HL-60/S4 treated with phorbol 12-myristate 13-acetate at 8.2 ng/mL for 4 days and 3 days (cell line): ENCODE data around the gene ARFGAP3.

Source experiments
- in situ Hi-C: fragments of 300-500 bp; cut with MboI; formaldehyde crosslinking; loops from 2 replicates; pipeline ENCODE4 v1.15.0; 2022; ENCODE audit warnings: low sequenced_read_pairs

Gene ARFGAP3, protein sequence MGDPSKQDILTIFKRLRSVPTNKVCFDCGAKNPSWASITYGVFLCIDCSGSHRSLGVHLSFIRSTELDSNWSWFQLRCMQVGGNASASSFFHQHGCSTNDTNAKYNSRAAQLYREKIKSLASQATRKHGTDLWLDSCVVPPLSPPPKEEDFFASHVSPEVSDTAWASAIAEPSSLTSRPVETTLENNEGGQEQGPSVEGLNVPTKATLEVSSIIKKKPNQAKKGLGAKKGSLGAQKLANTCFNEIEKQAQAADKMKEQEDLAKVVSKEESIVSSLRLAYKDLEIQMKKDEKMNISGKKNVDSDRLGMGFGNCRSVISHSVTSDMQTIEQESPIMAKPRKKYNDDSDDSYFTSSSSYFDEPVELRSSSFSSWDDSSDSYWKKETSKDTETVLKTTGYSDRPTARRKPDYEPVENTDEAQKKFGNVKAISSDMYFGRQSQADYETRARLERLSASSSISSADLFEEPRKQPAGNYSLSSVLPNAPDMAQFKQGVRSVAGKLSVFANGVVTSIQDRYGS

DNA sequence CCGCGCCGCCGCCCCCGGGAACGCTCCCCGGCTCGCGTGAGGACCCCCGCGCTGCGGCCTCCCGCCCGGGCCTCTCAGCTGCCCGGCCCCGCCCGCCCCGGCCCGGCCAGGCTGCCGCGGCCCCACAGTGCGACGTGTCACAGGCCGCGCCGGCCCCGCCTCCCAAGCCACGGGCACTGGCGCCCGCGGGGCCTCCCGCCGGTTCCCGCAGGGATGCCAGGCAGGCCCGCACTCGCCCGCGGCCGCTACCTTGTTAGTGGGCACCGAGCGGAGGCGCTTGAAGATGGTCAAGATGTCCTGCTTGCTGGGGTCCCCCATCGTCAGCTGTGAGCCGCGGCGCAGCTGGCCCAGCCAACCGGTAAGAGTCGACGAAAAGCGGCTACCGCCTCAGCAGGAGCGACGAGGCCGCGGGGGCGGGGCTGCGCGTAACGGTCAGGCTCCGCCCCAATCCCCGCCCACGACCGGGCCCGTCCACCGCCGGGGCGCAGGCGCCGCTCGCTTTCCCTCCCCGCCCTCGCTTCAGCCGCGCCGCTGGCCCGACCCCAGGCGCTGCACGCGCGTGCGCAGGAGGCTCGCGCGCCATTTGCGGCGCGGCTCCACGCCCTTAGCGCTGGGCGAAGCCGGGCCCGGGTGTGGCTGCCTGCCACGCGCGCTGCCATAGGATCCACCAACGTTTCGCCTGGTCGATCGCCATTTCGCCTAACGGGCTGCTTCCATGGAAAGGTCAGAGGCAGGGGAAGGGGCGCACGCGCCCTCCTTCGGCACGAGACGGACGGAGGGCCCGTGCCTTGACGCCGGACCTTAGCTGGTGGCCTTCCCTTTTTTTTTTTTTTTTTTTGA lies at the start of gene ARFGAP3:
TSS of gene ARFGAP3 (minus strand) at position 409 of the 840 bp plus-strand sequence. CDS start at position 318, 91 bp downstream.
- in situ Hi-C loops, result no loop called here

DNA sequence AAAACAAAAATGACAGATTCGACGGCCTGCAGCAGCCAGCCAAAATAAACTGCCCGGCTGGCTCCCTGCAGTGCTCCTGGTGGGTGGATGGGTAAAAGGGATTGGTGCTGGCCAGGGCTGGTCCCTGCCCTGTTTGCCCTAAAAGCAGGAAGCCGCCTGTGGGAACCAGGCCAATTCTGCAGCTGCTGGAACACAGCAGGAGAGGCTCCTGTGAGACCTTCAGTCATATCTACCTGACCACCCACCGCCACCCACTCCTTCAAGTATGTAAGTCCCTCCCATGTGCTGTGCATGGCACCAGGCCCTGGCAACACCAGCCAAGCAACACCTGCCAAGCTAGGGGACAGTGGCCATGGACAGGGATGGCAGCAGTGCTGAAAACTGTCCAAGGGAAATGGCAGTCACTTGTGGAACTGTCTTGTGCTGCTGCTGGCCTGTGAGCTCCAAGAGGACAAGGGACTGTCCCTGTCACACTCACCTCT lies 48.7 kb upstream of the ARFGAP3 start:
- in situ Hi-C loops, result no loop called here

DNA sequence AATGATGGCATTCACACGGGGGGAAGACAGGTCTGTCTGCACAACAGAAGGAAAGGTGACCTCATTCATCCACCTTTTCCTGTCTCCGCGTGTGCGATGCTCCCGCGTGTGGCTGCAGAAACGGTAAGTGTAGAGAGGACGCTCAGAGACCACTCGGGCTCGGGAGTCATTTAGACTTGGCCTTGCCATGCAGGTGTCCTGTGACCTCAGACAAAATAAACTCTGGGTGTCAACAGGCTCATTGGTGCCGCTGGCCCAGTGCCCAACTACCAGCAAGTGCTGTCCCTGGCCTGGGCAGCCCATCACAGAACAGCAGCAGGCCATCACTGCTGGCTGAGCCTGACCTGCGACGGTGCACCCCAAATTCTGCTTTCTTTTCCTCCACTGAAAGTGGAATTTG lies 48.1 kb upstream of the ARFGAP3 start:
- in situ Hi-C loops, result no loop called here

DNA sequence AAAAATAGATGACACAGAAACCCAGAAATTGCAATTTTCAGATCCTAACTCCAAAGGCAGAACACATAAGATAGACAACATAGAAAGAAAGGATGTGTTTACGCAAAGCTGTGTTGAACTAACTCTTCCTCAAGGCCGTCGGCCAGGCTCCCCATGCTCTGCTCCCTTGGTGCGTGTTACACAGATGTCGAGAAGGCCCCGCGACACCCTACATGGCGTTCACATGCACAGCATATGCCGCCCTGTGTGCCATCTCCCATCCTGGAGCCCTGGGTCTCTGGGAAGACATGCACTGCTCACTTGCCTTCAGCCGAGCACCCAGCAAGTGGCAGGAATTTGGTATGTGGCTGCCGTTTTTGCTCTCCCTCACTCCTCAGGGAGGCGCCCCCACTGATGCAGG lies 47.0 kb upstream of the ARFGAP3 start:
- in situ Hi-C loops, result no loop called here

DNA sequence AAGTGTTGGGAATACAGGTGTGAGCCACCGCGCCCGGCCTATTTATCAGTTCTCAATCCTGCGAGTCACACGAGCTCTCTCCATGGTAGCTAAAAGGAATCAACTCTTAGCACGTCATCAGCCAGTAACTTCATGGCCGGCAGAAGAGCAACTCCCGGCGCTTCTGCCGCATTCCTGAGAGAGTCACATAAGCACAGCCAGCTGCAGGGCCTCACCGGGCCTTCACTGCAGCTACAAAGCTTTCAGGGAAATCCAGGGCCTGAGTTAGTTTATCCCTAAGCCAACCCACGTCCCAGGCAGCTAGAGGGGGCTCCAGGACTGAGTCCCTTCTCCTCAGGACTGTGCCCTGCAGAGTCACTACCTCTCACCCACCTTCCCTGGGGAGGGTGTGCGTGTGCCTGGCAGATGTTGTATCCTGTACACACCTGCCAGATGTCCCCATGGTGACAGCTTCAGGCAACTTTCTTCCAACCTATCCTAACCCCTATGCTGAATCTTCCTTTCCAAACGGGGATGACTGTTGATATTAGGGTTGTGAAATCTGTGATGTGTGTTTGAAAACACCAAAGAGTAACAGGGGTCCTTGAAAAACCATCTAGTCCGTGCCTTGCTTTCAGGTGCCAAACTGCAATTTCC lies 45.9 kb upstream of the ARFGAP3 start:
- in situ Hi-C loops, result no loop called here

DNA sequence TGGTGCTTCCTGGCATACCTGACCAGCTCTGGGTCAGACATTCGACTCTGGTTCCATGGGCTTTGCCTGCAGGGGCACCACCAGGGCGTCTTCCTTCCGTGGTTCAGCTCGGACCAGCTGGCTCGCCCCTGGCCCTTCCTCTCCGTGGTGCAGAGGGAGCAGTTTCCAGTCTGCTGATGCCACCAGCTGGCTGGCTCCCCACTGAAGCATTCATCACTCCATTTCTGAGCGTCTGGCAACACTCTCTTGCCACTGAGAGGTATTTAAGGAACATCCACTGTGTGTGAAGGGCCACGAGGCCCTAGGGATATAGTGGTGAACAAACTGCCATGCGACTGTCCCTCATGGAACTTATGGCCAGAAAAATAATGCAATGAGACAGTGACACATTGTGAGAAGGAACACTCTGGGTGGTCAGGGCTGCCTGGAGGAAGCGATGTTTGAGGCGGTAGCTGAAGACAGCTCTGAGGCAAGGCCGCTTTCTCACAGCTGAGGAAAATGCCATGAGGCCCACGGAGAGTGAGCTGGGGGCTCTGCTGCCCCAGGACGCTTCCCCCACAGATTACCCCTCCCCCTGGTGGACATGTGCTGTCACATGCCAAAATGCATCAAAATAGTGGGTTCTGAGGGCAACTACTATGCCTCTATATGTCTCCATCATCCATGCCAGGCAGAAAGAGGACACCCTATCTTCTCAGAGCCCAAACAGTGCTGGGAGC lies 44.9 kb upstream of the ARFGAP3 start:
- in situ Hi-C loops, result no loop called here

DNA sequence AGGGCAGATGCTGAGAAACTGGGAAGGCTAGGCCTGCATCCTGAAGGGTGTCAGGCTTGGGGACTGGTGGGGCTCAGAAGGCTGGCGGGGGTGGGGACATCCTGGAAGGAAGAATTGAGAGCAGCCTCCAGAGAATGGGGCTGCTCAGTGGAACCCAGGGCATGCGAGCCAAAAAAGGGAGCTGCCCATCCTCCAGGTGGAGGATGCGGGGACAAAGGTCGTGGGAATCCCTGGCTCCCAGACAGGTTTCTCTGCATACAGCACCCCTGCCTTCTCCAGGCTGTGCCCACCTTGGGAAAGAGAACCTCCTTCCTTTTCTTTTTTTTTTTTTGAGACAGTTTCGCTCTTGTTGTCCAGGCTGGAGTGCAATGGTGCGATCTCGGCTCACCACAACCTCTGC lies 40.9 kb upstream of the ARFGAP3 start:
- in situ Hi-C loops, result no loop called here

DNA sequence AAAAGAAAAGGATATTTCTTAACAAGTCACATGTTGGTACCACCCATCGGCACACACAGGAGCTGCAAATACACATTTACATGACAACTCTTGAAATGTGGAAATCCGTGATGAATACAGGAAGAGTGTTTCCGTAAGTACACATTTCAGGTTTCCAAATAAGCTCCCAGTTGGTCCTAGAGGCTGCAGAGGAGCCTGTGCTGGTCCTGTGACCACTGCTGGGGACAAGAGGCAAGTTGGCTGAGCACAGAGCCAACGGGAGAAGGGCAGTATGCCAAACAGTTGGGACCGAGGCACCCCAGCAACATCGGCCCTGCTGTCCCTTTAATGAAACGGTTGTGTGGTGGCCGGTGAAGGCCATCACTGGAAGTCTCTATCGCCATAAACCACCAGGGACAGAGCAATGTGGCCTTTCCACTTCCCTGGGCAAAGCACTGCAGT lies 38.5 kb upstream of the ARFGAP3 start:
- in situ Hi-C loops, result no loop called here

DNA sequence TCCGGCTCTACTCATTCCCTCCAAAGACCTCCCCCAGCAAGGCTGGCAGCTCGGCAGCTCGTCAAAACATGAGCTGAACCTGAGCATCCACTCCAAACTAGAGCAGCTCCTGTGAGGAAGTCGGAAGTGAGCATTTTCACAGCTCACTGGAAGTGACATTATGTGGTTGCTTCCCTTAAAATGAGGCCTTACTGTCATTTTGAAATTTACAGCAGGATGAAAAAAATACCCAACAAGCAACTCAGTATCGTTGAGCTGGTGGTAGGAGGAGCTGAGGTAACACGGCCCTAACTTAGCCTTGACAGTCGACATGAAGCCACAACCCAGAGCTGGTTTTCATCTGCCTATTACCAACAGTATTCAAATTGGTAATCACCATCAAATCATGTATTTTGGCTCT lies 38.0 kb upstream of the ARFGAP3 start:
- in situ Hi-C loops, result no loop called here

DNA sequence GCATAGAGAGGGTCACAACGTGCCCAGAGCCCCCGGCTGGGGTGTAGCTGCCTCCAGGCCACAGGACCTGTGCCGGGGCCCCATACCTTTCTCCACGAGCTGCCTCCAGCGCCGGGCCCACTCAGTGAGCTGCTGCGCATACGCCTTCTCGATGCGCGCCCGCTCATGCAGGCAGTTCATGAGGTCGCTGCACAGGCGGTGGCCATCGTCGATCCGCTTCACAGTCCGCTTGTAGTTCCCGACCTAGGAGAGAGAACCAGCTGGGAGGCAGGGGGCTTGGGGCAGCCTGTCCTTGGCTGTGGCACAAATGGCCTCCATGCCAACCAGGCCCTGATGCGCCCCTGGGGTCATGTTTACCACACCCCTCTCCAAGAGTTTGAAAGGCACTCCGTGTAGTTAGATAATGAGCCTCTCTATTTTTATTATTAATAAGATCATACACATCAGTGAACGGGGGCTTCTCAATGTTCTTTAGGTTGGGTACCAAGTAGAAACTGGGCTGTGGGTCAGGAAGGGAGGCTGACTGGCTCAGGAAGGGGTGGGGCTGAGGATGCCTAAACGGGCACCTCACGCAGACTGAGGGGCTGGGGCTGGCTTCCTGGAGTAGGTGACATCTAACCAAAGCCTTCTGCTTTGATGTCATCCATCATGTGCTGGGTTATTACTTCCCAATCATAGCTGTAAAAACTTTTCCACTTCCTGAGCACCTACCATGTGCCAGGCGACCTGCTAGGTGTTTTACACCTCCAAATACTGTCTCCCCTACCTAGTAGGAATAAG lies 36.5 kb upstream of the ARFGAP3 start:
- in situ Hi-C loops, result no loop called here

DNA sequence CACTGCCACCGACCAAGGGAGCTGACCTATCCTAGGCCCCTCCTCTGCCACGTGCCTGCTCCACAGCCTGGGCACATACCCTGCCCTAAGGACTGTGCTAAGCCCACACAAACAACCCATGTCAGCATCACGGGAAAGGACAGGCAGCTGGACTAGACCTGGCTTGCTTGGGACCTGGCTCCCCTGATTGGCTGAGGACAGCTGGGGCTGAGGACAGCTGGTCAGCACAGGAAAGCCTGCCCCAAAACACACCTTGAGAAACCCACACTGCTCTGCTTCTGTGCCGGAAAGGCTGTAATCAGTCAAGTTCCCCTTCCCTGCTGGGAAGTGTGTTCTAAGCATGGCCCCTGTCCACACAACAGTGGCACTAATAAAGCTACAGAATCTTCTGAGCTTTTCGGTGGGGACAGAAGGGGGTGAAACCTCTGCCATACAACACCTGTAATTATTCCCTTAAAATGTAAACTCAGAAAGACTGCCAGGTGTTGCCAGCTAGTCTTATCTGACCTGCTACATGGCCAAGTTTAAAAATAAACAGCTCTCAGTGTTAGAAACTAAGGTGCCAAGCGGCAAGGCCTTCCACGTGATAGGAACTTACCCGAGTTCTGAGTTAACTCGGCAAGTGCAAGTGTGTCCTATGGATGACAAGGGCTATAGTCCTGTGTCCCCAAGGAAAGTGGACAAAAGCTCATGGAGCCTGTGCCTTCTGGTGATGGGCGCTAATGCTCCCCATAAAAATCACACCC lies 35.7 kb upstream of the ARFGAP3 start:
- in situ Hi-C loops, result no loop called here

DNA sequence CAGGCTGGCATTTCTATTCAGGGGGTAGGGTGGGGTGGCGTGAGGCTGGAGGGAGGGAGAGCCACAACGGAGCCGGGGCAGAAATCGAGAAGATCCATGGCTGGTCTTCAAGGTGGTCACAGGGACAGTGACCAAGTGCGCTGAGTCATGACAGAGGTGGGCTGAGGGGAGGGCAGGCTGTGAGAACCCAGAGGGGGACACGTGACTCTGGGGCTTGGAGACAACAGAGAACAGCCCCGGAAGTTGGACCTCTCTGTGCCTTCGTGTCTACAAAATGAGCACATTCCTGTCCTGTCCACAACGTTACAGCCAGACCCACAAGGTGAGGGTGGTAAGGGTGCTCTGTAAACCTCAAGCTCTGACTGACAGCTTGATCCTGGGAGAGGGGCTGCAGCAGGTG lies 35.1 kb upstream of the ARFGAP3 start:
- in situ Hi-C loops, result no loop called here

DNA sequence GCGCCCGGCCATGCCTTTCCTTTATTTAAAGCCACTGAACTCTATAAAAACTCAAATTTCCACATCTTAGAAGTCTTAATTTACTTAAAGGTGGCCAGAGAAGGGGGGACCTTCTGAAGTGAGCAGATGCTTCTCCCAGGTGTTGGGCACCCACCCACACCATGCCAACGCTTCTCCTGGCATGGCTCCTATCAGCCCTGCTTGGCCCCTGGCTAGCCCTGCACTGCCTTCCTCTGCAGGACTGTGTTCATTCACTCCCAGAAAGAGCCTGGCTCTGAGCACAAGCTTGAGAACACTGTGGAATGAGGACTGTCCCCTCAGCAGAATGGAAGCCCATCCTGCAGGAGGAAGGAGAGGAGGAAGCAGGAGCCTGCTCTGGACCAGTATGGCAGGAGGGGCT lies 34.6 kb upstream of the ARFGAP3 start:
- in situ Hi-C loops, result no loop called here

DNA sequence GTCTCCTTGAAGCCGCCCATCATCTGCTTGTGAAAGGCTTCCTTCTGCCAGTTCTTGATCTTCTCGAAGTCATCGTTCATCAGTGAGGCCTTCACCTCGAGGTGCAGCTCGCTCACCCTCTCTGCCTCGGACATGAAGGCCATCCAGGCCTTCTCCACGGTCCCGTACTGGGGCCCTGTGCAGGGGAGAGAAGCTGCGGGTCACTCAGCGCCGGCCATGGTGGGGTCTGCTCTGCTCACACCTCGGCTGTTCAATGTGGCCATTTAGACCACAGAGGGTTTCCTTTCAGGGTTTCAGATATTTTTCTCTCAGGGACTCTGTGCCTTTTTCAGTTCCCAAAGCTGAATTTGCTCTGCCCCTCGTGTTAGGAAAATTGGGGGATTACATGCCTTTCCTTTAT lies 33.9 kb upstream of the ARFGAP3 start:
- in situ Hi-C loops, result no loop called here

DNA sequence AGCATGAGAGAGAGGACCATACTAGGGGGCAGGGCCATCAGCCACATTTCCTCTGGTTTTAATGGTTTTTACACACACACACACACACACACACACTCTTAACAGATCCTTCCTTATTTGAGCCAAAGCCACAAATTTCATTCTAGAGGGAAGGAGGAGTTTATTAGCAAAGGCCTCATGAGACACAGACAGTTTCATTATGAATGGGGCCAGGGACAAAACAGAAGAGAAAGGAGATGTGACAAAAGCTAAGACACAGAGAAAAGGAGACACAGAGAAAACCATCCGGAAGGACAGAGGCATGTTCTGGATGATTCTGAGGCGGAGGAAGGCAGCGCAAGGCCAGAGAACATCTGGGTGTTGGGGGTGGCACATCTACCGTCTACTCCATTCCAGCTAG lies 32.2 kb upstream of the ARFGAP3 start:
- in situ Hi-C loops, result no loop called here

DNA sequence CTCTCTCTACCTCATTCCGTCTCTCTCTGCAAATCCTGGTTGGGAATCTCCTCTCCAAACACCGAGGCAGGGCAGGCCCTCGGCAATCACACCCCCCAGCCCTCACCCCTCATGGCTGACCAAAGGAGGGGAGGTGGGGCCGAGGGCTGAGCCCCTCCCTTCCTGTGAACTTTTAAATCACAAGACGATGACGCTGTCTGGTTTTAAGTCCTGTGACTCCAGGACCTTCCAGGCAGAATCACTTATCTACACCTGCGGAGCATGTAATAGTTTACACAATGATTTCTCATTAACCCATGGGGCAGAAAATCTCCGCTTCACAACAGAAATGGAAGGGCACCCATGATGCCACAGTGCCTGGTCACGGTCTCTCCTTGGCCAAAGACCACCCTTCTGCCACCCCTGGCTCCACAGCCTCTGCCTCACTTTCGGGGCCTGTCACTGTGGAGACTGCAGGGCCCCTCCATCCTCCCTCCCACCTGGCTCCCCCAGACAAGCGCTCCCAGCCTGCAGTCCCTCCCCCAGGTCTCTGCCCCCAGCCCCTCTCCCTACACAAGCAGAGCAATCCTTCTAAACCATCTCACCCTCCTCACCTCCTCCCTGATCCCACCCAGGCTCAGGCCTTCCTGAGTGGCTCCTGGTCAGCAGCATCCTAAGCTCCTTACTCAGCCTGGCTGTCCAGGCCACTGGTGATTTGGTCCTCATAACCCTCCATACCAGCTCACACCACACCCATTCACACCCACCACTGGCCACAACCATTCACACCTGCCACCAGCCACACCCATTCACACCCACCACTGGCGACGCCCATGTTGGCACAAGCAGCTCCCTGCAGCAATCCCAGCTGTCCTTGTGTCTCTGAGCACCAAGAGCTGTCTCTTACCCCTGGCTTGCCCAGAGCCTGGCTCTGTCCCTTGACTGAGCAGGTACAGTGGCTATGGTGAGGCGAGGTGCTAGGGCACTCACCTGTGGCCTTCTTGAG lies 30.7 kb upstream of the ARFGAP3 start:
- in situ Hi-C loops, result no loop called here

DNA sequence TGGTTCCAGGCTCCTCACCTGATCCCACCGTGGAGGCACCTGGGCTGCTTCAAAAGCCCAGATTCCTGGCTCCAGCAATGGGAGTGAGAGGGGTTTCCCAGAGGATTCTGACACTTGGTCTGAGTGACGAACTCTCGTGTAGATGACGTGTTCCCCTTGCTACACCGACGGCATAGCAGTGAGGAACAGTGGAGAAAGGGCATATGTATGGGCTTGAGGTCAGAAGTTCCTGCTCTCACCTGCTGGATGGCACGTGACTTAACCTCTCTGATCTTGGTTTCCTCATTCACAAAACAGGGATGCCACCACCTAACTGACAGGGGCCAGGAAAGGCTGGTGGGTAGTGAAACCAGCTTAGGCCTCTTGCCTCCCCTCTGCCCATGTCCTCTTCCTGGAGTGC lies 30.0 kb upstream of the ARFGAP3 start:
- in situ Hi-C loops, result no loop called here

DNA sequence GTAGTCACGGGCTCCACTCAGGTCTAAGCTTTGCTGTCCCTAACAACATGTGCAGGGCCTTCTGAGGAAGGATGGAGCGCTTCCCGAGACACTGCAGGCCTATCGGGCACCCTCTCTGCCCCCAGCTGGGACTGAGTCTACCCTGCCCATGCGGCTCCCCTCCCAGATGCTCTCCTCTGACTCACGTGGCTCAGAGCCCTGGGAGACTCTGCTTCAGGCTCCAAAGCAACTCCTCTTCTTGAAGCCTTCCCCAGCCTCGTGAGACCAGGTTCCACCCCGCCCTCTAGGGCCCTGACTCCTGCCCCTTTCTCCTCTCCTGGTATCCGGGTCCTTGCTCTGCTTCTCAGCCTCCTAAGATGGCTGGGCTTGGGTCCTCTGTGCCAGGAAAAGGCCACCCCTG lies 28.4 kb upstream of the ARFGAP3 start:
- in situ Hi-C loops, result no loop called here
